UCSD-AML1 (cell line): ENCODE data around the gene GPR137.

Experiments used
- DNase-seq: peaks from one replicate; lab custom pipeline; 2025; ENCODE audit not compliant: unreplicated experiment; lab: John Stamatoyannopoulos, UW

Gene GPR137

GRCh38 chr11:64249038-64249437, 36.6 kb upstream of the GPR137 start:
- DNase-seq, result no peak

- peak; percentile 43 for DNase-seq
Measured at GRCh38 chr11:64249563-64250414, 35.9 kb upstream of the GPR137 start.

DNA sequence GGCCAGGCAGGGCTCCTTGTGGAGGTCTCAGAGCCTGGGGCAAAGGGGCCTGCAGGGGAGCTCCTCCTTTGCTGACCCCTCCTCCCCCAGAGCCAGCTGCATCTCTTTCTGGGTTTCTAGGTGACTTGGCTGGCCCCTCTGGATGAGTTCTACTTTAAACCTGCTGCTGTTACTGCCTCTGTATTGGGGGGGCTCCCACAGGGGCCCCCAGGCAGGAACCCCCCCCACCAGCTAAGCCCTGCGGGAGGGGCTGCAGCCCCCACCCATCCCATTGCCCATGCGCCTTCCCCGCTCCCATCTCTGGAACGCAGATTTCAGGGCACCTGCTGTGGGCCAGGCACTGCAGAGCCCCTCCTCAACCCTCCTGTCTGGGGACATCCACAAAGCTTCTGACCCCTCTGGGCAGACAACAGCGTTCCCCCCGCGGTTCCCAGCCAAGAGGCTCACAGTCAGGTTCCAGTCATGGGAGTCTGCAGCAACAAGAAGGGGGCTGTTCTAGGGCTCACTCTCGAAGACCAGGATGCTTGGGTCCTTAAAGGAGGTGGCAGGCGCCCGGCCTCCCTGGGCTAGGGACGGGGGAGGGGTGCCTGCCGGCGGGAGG, 35.1 kb upstream of the GPR137 start:
- no peak for DNase-seq

- peak; percentile 76 for DNase-seq
Measured at GRCh38 chr11:64251016-64251752, 34.5 kb upstream of the GPR137 start, which contains the start of gene PLCB3. TSS of gene PLCB3 (plus strand) at chr11:64251530. CDS start at chr11:64251650, 120 bp downstream.

- no peak for DNase-seq
Measured at GRCh38 chr11:64251753-64252002, 34.0 kb upstream of the GPR137 start.

DNA sequence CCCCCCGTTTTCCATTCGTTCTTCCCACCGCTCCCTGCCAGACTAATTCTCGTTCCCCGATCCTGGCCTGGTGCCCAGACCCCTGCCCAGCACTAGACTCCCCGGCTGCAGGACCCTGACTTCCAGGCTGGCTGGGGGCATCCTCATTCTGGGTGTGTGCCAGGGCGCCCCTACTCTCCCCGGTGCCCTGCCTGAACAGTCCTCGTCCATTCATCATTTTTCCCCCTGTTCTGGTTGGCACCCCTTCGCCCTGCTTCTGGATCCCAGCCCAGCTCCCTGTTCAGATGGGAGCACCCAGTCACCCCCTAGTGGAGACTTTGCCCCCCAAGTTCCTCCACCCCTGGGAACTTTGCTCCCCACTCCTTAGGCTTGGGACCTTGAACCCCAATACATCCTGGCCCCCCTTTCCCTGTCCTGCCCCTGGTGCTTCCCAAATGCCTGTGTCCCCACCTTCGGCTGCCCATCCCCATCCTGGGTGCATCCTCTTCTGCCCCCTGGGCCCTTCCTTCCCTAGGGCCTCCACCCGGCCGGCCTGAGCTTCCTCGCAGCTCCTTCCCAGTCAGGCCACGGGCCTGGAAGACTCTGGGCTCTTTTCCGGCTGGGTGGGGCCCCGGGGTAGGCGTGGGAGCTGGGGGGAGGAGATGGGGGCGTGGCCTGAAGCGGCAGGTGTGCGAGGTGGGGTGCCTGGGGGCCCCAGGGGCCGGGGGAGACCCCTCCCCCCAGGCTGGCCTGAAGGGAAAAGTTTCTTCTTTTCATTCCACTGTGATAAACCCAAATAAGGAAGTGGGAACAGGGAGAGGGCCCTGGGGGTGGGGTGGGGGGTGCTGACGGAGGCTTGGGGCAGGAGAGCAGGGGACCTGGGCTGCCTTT, 33.4 kb upstream of the GPR137 start:
- peak; percentile 51 for DNase-seq

- DNase-seq, result no peak
Measured at GRCh38 chr11:64253043-64253442, 32.6 kb upstream of the GPR137 start.

GRCh38 chr11:64253481-64253880, 32.2 kb upstream of the GPR137 start:
- DNase-seq, result no peak

DNA sequence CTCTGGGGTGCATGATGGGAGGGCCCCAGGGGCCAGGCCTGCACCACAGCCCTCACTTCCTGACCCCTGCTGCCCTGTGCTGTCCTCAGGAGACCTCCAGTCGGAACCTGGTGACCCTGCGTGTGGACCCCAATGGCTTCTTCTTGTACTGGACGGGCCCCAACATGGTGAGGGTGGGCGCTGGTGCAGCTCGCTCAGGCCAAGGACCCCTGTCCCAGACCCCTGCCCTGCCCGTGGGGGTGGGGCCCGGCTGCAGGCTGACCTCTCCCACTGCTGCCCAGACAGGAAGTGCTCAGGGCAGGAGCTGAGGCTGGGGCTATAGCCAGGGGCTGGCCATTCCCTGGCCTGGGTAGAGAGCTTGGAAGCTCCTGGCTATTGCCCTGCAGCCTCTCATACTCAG, 31.3 kb upstream of the GPR137 start:
- DNase-seq, result no peak

DNA sequence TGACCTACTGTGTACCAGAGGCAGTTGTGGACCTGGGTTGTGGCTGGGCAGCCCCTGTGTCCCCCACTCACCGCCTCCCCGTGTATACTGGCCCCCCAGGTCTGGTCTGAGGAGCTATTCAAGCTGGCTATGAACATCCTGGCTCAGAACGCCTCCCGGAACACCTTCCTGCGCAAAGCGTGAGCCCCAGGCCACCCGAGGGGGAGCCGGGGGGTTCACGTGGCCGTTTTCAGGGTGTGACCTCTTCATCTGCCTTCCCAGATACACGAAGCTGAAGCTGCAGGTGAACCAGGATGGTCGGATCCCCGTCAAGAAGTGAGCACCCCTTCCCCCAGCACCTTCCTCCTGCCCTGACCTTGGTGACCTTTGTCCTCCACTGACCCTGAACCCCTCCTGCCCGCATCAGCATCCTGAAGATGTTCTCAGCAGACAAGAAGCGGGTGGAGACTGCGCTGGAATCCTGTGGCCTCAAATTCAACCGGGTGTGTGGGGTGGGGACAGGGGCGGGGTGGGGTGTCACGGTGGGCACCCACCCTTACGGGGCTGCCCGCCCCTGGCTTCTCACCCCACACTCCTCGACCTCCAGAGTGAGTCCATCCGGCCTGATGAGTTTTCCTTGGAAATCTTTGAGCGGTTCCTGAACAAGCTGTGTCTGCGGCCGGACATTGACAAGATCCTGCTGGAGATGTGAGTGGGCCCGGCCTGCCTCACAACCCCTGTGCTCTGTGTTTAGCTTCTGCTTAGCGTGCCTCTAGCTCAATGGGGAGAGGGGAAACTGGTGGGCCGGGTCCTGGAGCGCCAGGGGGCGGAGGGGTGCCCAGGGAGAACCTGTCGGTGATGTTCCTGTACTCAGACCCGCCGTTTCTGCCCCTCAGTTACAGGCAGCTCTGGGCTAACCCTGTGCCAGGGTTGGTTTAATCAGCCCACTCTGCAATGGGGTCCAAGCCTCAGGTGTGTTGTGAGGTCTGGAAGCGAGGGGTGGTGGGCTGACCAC, 30.2 kb upstream of the GPR137 start:
- no peak for DNase-seq

GRCh38 chr11:64256300-64256699, 29.3 kb upstream of the GPR137 start:
- DNase-seq, result no peak

GRCh38 chr11:64258356-64258755, 27.3 kb upstream of the GPR137 start:
- DNase-seq, result no peak

DNA sequence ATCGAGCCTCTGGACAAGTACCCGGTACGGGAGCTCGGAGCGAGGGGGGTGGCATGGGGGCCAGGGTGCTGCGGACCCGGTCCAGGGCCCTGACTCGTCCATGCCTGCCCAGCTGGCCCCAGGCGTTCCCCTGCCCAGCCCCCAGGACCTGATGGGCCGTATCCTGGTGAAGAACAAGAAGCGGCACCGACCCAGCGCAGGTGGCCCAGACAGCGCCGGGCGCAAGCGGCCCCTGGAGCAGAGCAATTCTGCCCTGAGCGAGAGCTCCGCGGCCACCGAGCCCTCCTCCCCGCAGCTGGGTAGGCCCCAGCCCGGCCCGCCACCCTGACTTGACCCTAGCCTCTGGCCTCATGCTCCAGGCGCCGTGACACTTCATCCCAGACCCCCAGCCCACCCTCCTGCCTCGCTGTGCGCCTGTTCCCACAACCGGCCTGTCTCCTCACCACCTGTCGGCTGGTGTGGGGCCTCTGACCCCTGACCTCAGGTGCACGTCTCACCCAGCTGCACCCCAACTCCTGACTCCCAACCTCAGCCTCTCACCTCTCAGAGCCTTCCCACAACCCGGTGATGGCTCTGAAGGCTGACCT, 26.6 kb upstream of the GPR137 start:
- DNase-seq, result no peak

GRCh38 chr11:64259533-64260067, 26.0 kb upstream of the GPR137 start:
- no peak for DNase-seq

DNA sequence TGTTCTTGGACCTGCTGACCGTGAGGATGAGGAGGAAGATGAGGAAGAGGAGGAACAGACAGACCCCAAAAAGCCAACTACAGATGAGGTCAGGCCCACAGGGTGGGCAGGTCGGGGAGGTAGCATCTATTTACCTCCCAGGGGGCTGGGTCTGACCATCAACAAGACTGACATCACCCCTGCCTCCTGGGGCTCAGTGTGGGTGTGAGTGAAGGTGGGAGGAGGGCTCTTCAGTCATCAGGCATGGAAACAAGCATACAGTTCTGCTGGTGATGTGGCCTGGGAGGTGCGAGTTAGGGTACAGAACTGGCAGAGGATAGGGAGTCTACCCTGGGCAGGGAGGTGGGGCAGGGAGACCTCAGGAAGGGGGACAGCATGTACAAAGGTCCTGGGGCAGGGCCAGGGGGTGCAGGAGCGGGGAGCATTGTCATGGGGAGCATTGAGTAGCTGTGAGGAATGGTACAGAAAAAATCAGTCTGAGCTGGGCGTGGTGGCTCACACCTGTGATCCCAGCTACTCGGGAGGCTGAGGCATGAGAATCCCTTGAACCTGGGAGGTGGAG, 25.4 kb upstream of the GPR137 start:
- DNase-seq, result no peak

GRCh38 chr11:64261556-64262080, 24.0 kb upstream of the GPR137 start:
- DNase-seq, result no peak

GRCh38 chr11:64262271-64263002, 23.2 kb upstream of the GPR137 start:
- no peak for DNase-seq
